HG02973 (cell line): Measurements from ENCODE around the gene LRP1B.

Experiments
- ATAC-seq: cut with Tn5 transposase; IDR thresholded peaks from one replicate; pipeline ENCODE4 v1.9.1; 2021; ENCODE audit warnings: moderate library complexity; ENCODE audit not compliant: unreplicated experiment

The LRP1B gene

GRCh38 chr2:141482697-141483096, 648.1 kb downstream of the LRP1B start:
- no peak for ATAC-seq

- ATAC-seq: no peak
Observed at GRCh38 chr2:141475801-141476200, 655.0 kb downstream of the LRP1B start.

- ATAC-seq: no peak
Observed at GRCh38 chr2:141468761-141469160, 662.1 kb downstream of the LRP1B start.

- no peak for ATAC-seq
Observed at GRCh38 chr2:141467331-141467730, 663.5 kb downstream of the LRP1B start.

DNA sequence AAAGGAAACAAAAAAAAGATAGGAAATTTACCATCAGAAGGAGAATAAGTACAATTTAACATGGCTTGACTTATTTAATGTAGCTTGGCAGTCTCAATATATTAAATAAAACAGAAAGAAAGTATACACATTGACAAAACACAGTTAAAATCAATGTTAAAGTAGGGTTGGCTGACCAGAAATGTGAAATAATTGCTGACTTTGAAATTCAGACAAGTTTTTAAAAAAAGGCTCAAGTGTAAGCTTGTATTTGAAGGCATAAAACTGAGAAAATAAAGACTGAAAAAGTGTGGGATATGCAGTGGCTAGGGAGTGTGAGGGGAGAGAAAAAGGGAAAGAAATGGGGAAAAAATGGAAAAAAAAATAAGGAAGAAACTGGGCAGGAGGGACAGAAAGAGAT, 665.8 kb downstream of the LRP1B start:
- ATAC-seq: no peak

DNA sequence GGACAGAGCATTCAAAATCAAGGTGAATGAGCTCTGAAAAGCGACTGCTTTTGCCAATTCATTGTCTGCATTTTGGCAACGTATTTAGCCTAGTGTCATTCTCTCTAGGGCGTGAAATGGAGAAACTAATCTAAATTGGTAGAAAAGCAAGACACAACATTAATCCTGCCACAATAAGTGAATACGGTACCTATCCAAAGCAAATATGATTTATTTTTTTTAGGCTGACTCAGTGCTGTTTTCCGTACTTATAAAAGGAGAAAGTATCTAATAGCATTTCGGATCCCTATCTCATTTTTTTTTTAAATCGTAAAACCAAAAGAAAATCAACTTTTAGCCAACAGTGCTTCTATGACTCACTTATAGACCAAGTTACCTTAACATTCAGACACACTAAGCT, 672.5 kb downstream of the LRP1B start:
- ATAC-seq: no peak

GRCh38 chr2:141455877-141456276, 674.9 kb downstream of the LRP1B start:
- ATAC-seq: no peak

DNA sequence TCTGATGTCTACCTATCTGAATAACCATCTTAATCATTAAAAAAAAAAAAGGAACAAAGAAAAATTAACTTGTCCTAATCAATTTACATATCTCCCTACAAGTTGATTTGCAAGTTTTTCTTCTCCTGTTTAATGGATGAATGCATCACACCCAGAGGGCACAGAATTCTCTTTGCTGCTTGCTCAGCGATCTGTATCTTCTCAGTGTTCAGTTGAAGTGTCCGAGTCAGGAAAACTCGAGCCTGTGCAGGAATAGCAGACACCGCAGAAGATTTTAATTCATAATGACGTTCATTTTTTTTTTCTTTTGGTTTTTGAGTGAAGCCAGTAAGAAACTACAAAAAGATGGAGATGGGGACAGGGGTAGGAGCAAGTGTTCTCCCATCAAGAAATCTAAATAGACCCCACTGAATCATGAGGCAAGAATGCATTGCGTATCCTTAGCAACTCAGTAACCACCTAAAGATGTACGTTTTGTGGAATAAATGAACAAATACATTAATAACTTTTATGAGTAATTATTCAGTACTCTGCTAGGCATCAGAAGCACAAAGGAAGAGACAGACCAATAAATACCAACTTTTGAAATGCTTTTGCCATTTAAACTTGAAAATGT, 675.5 kb downstream of the LRP1B start:
- no peak for ATAC-seq

DNA sequence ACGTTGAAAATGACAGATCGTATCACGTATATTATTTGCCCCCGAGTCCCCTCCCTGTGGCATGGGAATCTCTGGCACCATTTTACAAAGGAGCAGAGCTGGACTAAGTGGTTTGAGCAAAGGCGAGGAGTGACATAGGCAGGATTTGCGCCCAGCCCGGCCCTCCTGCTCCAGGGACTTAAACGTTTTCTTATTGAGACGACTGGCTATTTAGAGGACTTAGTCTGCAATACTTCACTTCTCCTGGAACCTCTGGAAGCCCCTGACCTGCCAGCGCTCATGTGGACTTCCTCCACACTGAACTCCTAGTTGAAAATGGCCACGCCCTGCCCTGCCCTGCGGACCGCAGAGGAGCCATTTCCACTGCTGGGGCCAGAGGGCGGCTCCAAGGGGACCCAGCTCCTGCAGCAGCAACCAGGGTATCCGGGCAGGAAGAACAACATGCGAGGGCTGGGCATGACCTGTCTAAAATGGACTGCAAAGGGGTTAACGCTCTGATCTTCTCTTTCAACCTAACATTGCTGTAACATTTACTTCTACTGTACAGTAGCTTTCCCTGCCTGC, 690.7 kb downstream of the LRP1B start:
- no peak for ATAC-seq

DNA sequence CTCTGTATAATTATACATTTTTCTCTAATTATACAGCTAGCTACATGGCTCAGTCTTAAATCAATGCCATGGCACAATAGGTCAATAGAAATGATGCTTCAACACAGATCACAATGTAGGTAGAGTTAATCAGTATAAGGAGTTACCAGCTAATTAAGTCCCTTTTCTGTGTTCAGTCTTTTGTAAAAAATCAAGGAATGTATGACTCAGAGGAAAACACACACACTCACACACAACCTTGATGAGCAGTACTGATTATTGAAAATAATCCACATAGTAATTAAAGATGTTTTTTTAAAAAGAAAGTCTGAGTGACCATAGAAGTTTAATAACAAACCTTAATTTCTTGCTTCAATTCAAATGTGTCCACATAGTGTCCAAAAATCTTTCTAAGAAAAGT, 691.3 kb downstream of the LRP1B start:
- ATAC-seq: no peak

DNA sequence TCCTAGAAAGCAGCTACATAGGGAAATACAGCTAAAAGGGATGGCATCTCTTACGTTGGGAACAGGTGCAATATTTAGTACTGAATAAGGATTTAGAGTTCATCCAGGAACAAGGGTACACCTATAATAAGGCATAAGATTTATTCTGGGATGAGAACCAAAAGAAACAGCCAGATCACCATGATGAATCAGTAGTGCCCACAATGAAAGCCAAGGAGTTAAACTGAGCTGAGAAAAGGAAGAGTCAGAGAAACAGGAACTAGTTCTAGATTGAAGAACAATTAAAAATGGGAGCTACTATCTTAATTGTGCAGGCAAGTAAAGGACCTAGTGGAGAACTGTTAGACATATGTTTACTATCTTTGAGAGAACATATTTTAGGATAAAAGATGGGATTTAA, 692.3 kb downstream of the LRP1B start:
- ATAC-seq: no peak

GRCh38 chr2:141437521-141437920, 693.3 kb downstream of the LRP1B start:
- ATAC-seq: no peak

DNA sequence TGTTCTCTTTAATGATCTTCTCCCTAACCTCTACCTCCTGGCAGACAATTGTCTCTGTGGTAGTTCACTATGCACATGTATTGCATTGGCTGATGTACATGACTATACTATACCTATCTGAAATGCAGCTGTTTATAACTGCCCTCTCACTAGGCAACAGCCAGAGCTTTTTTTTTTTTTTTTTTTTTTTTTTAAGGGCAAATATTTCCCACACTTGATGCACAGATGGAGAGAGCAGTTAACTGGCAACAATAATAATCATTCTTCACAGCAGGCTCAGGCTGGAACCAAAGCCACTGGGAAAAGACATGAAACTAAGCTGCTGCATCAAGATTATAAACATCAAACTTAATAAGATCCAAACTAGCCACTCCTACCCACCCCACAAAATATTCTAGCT, 707.7 kb downstream of the LRP1B start:
- no peak for ATAC-seq

DNA sequence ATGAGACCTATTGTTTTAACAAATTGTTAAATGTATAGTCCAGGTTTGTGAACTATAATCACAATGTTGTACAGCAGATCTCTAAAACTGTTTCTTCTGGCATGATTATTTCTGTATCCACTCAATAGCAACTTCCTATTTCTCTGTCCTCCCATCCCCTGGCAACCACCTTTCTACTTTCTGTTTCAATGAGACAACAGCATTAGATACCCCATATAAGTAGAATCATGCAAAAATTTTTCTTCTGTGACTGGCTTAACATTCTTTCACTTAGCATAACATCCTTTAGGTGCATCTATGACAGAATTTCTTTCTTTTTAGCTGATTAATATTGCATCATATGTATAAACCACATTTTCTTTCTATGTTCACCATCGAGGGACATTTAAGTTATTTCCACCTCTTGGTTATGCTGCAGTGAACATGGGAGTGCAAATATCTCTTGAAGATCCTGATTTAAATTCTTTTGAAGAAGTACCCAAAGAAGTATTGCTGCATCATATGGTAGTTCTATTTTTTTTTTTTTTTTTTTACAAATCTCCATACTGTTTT, 713.5 kb downstream of the LRP1B start:
- ATAC-seq: no peak

- no peak for ATAC-seq
Observed at GRCh38 chr2:141411419-141411818, 719.4 kb downstream of the LRP1B start.

- ATAC-seq: peak; percentile 58
Observed at GRCh38 chr2:141399270-141399669, 731.5 kb downstream of the LRP1B start.

GRCh38 chr2:141393214-141393545, 737.6 kb downstream of the LRP1B start:
- no peak for ATAC-seq

DNA sequence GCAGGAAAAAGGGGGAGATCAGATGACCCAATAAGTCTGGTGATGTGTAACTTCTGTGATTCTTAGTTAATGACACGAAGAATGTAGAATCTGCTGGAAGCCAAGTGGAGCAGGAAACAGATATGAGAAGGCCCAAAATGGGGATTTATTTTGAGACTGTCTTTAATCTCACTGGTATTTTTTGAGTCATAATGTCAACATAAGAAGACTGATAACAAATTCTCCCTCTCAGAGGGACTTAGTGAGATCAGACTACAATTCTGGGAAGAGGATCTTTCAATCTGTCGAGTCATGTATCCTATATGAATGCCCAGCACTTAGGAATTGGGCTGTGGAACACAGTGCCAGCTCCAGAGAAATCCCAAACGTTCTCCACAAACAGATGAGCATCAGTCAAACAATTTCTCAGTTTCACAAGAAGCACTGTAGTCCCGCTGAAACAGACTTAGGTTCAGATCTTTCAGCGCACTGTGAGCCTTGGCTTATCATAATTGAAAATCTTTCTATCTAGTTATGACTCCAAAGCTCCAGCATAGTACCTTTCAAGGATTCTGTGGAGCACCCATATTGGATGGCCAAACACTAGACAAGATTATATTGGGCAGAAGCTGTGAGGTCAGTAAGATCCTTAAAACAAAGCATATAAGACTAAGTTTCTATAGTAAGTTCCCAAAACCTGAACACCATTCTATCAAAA, 738.2 kb downstream of the LRP1B start:
- no peak for ATAC-seq

GRCh38 chr2:141386168-141386567, 744.6 kb downstream of the LRP1B start:
- ATAC-seq: no peak

DNA sequence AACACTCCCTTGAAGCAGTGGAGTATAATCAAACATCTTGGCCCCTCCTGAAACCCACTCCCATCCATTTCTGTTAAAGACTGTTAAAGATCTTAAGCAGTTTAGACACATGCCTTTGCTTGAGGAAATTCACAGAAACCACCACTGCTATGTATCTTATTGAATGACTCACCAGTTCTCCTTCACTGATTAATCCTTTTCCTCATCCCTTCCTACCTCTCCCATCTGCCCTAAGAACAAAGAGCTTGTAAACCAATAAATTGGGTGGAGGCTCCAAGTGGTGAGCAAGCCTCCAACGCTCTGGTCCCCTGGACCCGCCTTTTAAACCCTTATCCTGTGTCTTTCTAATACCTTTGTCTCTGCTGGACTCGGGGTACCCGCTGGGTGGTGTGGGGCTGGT, 746.1 kb downstream of the LRP1B start:
- ATAC-seq: no peak

GRCh38 chr2:141381946-141382345, 748.9 kb downstream of the LRP1B start:
- ATAC-seq: no peak
